HUES48 (cell line): Measurements from ENCODE around the gene RBAK.
"Not testable (repeated sequence)": the region's sequence is repeated elsewhere in the genome, so short reads cannot be mapped to it uniquely, and the experiment has no call there.

Experiments used
- H3K27ac ChIP-seq: one replicate; pipeline ENCODE4 v1.7.0; 2013; ENCODE audit warnings: low read depth, low read length, inconsistent platforms
- H3K27me3 ChIP-seq: 2 replicates; pipeline ENCODE4 v1.6.1; 2013; ENCODE audit warnings: mild to moderate bottlenecking, low read length; ENCODE audit not compliant: control insufficient read depth, insufficient read depth
- H3K36me3 ChIP-seq: 2 replicates; pipeline ENCODE4 v1.6.1; 2013; ENCODE audit warnings: low read length; ENCODE audit not compliant: control insufficient read depth, insufficient read depth
- H3K4me1 ChIP-seq: 2 replicates; pipeline ENCODE4 v1.6.1; 2013; ENCODE audit warnings: mild to moderate bottlenecking, low read length; ENCODE audit not compliant: control insufficient read depth, insufficient read depth
- H3K4me3 ChIP-seq: 2 replicates; pipeline ENCODE4 v1.5.1; 2013; ENCODE audit warnings: mild to moderate bottlenecking, low read depth, low read length
- H3K9ac ChIP-seq: 2 replicates; pipeline ENCODE4 v1.6.1; 2013; ENCODE audit warnings: mild to moderate bottlenecking, low read depth, low read length, moderate library complexity
- H3K9me3 ChIP-seq: 2 replicates; pipeline ENCODE4 v1.6.1; 2013; ENCODE audit warnings: low read length; ENCODE audit not compliant: control insufficient read depth, insufficient read depth

Gene RBAK

DNA sequence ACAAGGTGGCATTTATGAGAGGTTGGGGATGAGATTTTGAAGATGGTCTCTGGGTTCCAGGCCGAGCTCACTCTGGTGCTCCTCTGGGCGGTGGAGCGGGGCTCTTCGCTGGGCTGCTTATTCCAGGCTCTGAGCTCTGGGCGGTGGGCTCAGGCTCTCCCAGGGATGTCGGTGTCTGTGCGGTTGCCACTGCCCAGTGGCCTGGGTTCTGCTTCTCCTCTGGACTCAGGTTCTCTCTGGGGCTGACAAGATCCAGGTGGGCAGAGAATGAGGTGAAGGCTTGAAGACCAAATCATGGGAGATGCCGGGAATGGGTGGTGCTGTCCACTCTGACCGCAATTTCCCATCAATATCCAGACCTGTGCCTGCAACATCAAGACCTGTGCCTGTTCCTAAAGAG is 40.6 kb downstream of the RBAK start:
- H3K36me3 ChIP-seq: no peaks in the 10 kb centered on the region
- no peak overlapping the region for H3K9ac ChIP-seq
- no peaks in the 10 kb centered on the region for H3K9me3 ChIP-seq
- no peaks in the 10 kb centered on the region for H3K27me3 ChIP-seq
- no peak overlapping the region for H3K4me3 ChIP-seq
- no peaks in the 10 kb centered on the region for H3K4me1 ChIP-seq
- no peak overlapping the region for H3K27ac ChIP-seq

DNA sequence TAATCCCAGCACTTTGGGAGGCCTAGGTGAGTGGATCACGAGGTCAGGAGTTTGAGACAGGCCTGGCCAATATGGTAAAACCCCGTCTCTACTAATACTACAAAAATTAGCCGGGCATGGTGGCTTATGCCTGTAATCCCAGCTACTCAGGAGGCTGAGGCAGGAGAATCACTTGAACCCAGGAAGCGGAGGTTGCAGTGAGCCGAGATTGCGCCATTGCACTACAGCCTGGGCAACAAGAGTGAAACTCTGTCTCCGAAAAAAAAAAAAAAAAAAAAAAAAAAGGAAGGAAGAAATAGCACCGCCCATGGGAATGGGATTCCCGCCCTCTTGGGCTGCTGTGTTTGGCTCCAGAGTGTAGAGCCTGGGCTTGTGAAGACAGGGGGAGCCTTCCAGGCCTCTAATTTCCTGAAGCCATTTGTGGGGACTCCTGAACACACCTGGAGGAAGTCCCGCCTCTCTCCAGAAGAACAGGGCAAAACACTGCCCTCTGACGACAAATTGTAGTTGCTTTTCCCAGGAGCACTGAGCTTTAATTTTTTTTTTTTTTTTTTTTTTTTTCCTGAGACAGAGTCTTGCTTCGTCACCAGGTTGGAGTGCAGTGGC is 42.7 kb downstream of the RBAK start:
- not testable (repeated sequence) for H3K27ac ChIP-seq, H3K36me3 ChIP-seq, H3K27me3 ChIP-seq, H3K4me1 ChIP-seq, H3K9me3 ChIP-seq, H3K4me3 ChIP-seq, H3K9ac ChIP-seq

DNA sequence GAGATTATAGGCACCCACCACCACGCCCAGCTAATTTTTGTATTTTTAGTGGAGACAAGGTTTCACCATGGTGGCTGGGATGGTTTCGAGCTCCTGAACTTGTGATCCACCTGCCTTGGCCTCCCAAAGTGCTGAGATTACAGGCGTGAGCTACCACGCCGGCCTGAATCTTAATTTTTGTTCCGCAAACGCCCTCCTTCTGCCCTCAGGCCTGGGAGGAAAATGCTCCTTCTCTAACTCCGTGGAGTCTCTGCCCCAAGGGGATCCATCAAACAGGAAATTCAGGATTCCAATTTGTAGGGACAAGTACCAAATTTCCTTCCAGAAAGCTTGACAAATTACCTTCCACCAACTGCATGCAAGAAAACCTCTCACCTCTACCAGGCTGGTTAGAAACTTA is 43.2 kb downstream of the RBAK start:
- H3K9me3 ChIP-seq: peaks cover 14% of the 10 kb centered on the region
- no peak overlapping the region for H3K27ac ChIP-seq
- no peaks in the 10 kb centered on the region for H3K4me1 ChIP-seq
- no peaks in the 10 kb centered on the region for H3K27me3 ChIP-seq
- no peaks in the 10 kb centered on the region for H3K36me3 ChIP-seq
- no peak overlapping the region for H3K4me3 ChIP-seq
- H3K9ac ChIP-seq: no peak overlapping the region

- H3K9me3 ChIP-seq: peaks cover 31% of the 10 kb centered on the region
- H3K27ac ChIP-seq: no peak overlapping the region
- no peak overlapping the region for H3K4me3 ChIP-seq
- no peaks in the 10 kb centered on the region for H3K4me1 ChIP-seq
- no peaks in the 10 kb centered on the region for H3K27me3 ChIP-seq
- H3K9ac ChIP-seq: no peak overlapping the region
- no peaks in the 10 kb centered on the region for H3K36me3 ChIP-seq
These were observed 48.3 kb downstream of the RBAK start for GRCh38 chr7:5093948-5094347.

- Histone ChIP-seq H3K4me1 (no peaks in the 10 kb centered on the region), H3K27me3 (no peaks in the 10 kb centered on the region), H3K9me3 (peaks cover 31% of the 10 kb centered on the region), H3K36me3 (no peaks in the 10 kb centered on the region), H3K9ac (no peak overlapping the region), H3K4me3 (no peak overlapping the region), H3K27ac (no peak overlapping the region)
These were observed 49.0 kb downstream of the RBAK start for GRCh38 chr7:5094641-5095040.

DNA sequence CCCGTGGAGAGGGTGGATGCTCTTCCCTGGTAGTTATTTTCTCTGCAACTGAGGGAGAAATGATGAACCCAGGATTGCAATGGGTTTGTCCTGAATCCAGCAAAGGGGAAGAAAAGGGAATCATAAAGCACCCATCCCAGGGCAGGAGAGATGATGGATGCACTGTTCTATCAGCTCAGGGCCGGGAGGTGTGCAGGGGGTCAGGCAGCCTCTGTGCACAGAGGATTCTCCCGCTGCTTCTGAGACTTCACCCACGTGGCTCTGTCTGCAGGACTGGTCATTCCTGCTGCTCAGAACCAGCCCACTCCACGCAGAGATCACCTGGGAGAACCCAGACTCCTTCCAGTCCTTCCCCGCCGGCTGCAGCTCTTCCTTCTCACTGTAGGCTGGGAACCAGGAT is 70.7 kb downstream of the RBAK start:
- Histone ChIP-seq H3K4me3 (no peak overlapping the region), H3K9ac (no peak overlapping the region), H3K4me1 (no peaks in the 10 kb centered on the region), H3K9me3 (peaks cover 16% of the 10 kb centered on the region; the same call in 1 of the 2 replicates), H3K27me3 (no peaks in the 10 kb centered on the region), H3K36me3 (no peaks in the 10 kb centered on the region), H3K27ac (no peak overlapping the region)

DNA sequence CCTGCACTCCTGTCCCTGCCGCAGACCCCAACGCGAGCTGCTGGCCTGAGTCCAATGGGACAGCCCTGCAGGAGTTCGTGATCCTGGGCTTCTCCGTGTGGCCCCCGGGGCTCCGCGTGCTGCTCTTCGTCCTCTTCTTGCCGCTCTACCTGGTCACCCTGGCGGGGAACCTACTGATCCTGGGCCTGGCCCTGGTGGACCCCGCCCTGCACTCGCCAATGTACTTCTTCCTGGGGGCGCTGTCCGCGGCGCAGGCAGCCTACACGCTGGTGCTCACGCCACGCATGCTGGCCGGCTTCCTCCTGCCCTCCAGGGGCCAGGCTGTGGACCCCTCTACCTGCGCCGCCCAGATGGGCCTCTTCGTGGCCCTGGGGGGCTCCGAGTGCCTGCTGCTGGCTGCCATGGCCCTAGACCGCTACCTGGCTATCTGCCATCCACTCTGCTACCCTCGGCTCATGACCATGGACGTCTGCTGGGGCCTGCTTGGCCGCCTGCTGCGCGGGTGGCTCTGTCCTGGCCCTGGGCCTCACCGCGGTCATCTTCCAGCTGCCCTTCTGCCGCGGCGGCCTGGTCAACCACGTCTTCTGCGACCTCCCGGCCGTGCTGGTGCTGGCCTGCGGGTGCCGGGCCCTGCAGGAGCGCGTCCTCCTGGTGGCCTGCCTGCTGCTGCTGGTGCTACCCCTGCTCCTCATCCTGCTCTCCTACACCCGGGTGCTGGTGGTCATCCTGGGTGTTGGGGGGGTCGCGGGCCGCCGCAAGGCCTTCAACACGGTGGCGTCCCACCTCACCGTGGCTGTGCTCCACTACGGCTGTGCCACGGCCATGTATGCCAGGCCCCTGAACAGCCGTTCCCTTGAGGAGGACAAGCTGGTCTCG is 71.7 kb downstream of the RBAK start:
- H3K9me3 ChIP-seq: peaks cover 10% of the 10 kb centered on the region; the same call in 1 of the 2 replicates
- H3K4me1 ChIP-seq: no peaks in the 10 kb centered on the region
- H3K4me3 ChIP-seq: no peak overlapping the region
- no peaks in the 10 kb centered on the region for H3K36me3 ChIP-seq
- H3K27ac ChIP-seq: no peak overlapping the region
- H3K9ac ChIP-seq: no peak overlapping the region
- H3K27me3 ChIP-seq: no peaks in the 10 kb centered on the region
